ENCODE measurements around the gene CD44.

CD44 gene

GRCh38 chr11:35261197-35261596 lies 122.2 kb downstream of the CD44 start:
- no peak overlapping the region for H3K4me3 ChIP-seq (ENCODE audit: low read depth, low read length)
- DNase-seq (ENCODE audit: low read depth), result no peak
- TF ChIP-seq CTCF (IDR thresholded peaks at IDR 0.05; ENCODE audit: control insufficient read depth, extremely low read depth, insufficient read depth), result peak; percentile 18; the same call in 1 of the 2 replicates

- no peak for TF ChIP-seq CTCF (IDR thresholded peaks at IDR 0.05; ENCODE audit: control insufficient read depth, extremely low read depth, insufficient read depth)
- no peak overlapping the region for H3K4me3 ChIP-seq (ENCODE audit: low read depth, low read length)
- DNase-seq (ENCODE audit: low read depth), result no peak
These were observed 123.1 kb downstream of the CD44 start for GRCh38 chr11:35262056-35262455.

GRCh38 chr11:35262735-35263134 lies 123.8 kb downstream of the CD44 start:
- no peak for TF ChIP-seq CTCF (IDR thresholded peaks at IDR 0.05; ENCODE audit: control insufficient read depth, extremely low read depth, insufficient read depth)
- DNase-seq (ENCODE audit: low read depth), result no peak
- no peak overlapping the region for H3K4me3 ChIP-seq (ENCODE audit: low read depth, low read length)

GRCh38 chr11:35265755-35266454 lies 126.9 kb downstream of the CD44 start:
- DNase-seq (ENCODE audit: low read depth), result no peak
- H3K4me3 ChIP-seq (ENCODE audit: low read depth, low read length), result no peak overlapping the region
- TF ChIP-seq CTCF (IDR thresholded peaks at IDR 0.05; ENCODE audit: control insufficient read depth, extremely low read depth, insufficient read depth), result no peak

GRCh38 chr11:35267504-35267903 lies 128.5 kb downstream of the CD44 start:
- H3K4me3 ChIP-seq (ENCODE audit: low read depth, low read length), result no peak overlapping the region
- TF ChIP-seq CTCF (IDR thresholded peaks at IDR 0.05; ENCODE audit: control insufficient read depth, extremely low read depth, insufficient read depth), result no peak
- DNase-seq (ENCODE audit: low read depth), result no peak

- TF ChIP-seq CTCF (IDR thresholded peaks at IDR 0.05; ENCODE audit: control insufficient read depth, extremely low read depth, insufficient read depth), result no peak
- DNase-seq (ENCODE audit: low read depth), result no peak
- H3K4me3 ChIP-seq (ENCODE audit: low read depth, low read length), result no peak overlapping the region
These were observed 131.4 kb downstream of the CD44 start for GRCh38 chr11:35270342-35270741.

GRCh38 chr11:35271031-35271430 lies 132.1 kb downstream of the CD44 start:
- DNase-seq (ENCODE audit: low read depth), result no peak
- TF ChIP-seq CTCF (IDR thresholded peaks at IDR 0.05; ENCODE audit: control insufficient read depth, extremely low read depth, insufficient read depth), result no peak
- H3K4me3 ChIP-seq (ENCODE audit: low read depth, low read length), result no peak overlapping the region

Data from LNCaP clone FGC (cell line).